HG03439 (cell line): ENCODE results near the gene COL9A3.

Experiments used
- ATAC-seq: cut with Tn5 transposase; IDR thresholded peaks from one replicate; pipeline ENCODE4 v1.9.1; 2021; ENCODE audit warnings: mild to moderate bottlenecking, moderate library complexity; ENCODE audit not compliant: unreplicated experiment

COL9A3 gene

DNA sequence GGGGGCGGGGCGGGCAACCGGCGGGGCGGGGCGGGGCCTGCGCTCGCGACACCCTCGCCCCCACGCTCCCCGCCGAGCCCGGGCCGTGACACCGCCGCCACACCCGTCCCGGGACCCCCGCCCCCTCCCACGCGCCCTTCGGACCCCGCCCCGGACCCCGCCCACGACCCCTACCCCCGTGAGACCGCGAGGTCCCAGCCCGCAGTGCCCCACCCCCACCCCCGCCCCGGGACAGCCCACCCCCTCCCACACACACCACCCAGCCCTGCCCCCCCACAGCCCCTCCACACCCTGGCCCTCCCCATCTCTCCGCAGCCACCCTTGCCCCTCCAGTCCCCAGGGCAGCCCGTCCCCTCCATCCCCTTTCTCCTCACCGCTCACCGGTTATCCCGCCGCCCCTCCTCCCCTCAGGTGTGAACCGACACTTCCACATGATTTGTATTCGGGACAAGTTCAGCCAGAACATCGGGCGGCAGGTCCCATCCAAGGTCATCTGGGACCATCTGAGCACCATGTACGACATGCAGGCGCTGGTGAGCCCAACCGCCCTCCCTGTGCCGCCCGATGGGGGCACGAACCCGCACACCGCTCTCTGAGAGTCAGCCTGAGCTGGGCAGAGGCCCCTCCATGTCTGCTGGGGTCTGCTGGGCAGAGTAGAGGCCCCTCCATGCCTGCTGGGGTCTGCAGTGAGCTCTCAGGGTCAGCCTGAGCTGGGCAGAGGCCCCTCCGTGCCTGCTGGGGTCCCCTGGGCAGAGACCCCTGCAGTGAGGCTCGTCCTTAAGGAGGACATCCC is 20.0 kb upstream of the COL9A3 start:
- ATAC-seq = no peak

DNA sequence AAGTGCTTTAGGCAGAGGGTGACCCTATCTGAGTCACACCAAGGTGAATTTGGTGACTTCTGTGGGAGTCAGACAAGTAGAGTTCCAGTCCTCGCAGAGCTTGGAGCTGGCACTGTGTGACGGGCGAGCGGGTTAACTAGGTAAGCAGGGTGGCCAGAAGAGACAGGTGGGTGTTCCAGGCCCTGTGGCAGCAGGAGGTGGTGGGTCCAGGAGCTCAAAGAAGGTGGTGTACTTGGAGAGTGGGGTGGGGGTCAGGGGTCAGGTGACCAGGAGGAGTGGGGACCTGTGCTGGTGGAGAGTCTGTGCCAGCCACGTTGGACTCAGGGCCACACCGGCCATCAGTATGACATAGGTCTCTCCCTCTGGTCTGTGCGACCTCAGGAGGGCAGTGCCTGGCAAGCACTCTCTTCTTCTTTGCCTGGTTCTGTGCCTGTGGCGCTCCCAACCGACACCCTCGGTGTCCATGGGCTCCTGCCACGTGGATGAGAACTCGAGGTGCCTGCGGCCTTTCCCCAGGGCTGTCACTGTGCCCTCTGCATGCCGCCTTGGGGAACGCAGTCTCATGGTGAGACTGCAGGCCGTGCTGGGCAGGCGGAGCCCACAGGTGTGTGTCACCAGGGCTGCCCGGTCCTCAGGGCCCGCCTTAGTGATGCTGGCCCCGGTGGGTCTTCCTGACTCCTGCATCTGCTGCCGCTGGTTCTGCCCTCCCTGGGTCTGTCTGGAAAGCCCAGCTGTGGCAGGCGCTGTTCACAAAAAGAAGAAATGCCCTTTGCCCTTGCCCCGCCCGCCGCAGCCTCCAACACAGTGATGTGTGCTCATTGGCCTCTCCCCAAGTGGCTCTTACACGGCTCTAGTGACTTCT is 18.9 kb upstream of the COL9A3 start:
- ATAC-seq = no peak

DNA sequence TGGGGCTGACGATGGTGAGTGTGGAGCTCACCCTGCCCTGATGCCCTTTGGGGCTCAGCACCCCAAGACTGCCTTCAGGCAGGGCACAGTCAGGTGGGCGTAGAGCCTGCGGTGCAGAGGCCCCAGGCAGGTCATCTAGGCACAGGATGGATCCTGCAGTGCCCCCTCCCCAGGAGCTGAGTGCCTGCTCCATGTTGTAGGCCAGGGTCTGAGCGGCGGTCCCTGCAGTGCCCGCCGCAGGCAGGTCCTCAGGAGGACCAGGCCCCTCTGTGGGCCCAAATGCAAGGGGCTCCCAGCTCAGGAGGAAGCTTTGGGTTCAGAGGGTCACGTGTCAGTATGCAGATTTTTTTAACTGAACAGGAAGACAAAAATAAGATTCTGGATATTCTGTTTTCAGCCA is 17.8 kb upstream of the COL9A3 start:
- no peak for ATAC-seq

DNA sequence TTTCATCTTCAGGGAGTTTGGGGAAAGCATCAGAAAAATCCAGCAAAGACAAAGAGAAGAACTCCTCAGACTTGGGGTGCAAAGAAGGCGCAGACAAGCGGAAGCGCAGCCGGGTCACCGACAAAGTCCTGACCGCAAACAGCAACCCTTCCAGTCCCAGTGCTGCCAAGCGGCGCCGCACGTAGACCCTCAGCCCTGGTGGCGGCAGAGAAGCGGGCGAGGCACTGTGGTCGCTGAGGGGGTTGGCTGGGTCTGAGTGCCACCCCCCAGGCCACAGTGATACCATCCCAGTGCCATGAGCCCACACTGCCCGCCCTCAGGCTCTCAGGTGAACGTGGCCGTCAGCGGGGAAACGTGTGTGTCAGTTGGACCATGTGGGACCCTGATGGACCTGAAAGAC is 17.4 kb upstream of the COL9A3 start:
- ATAC-seq = no peak

DNA sequence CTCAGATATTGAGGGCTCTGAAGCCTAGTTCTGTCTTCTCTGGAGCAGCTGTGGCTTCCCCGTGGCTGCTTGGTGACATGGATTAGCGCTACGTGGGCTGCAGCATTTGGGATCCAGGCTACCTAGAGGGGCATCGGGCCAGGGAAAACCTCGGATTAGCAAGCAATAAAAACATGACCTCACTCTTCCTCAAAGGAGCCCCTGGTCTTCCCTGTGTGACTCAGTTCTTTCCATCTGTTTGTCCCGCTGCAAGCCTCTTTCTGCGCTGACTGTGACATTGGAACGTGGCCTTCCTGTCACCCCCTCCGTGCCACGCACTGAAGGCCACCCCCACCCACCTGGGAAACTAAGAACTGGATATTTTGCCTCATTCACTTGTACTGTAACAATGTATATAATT is 17.0 kb upstream of the COL9A3 start:
- no peak for ATAC-seq

DNA sequence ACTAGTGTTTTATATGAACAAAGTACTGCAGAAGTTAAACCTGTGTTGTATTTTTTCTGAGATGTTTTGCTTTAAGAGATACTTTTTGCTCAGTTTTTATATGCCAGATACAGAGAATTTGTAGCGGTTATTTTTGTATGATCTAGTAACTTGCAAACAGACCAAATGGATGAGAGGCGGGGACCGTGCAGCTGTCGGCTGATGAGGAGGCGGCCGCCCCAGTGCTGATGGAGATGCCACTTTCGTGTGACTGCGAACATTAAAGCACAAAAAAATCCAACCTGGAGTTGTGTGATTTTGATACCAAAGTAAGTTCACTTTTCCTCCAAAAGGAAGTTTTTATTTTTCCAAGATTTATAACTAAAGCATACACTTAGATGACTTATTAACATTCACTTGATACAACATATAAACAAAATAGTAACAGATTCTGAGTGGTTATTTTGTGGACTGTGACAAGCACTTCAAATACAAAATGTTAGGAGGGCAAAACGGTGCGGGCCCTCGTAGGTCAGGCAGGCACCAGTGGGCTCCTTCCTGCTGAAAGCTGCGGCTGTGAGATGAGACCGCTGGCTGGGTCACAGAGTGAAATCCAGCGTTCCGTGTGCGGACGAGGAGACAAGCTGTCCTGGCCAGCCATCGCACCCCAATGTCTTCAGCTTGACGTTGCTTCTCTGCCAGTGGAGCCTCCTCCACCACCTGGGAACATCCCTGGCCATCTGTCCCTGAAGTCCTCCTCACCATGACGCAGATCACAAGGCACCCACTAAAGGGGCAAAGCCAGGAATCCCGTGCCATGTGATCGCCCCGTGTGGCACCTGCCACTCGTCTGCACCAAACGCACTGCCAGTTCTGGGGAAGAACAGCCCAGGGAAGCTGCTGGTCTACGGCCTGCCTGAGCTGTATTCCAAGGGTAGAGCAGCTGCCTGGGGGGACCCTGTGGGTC is 16.3 kb upstream of the COL9A3 start:
- no peak for ATAC-seq

DNA sequence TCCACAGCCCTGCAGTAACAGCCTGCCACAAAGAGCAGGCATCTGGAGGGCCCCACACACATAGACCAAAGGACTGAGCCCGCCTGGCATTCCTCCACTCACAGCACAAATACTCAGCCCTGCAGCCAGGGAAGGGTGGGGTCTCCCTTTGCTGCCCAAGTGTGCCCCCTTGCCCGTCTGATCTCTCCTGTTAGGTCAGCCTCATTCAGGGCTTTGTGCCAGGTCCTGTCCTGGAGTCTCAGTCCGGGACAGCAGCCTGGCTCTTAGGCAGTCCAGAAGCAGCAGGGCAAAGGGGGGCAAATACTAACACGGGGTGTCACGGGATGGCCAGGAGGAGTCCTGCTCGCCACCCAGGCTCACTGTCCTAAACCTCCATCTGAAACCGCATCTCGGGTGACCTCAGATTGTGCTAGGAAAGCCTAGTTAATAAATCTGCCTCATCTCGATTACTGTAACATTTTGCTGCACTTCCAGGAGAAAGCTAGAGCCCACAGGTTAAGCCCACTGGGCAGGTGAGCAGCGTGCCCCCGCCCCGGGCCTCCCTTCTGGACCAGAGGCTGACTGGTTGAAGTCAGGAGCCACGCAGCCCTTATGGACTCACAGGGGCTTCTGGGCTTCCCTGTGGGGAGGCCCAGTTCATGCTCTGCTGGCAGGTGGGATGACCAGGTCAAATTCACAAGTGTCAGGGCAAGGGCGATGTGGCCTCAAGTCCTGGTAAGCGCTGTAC is 15.4 kb upstream of the COL9A3 start:
- ATAC-seq = no peak

DNA sequence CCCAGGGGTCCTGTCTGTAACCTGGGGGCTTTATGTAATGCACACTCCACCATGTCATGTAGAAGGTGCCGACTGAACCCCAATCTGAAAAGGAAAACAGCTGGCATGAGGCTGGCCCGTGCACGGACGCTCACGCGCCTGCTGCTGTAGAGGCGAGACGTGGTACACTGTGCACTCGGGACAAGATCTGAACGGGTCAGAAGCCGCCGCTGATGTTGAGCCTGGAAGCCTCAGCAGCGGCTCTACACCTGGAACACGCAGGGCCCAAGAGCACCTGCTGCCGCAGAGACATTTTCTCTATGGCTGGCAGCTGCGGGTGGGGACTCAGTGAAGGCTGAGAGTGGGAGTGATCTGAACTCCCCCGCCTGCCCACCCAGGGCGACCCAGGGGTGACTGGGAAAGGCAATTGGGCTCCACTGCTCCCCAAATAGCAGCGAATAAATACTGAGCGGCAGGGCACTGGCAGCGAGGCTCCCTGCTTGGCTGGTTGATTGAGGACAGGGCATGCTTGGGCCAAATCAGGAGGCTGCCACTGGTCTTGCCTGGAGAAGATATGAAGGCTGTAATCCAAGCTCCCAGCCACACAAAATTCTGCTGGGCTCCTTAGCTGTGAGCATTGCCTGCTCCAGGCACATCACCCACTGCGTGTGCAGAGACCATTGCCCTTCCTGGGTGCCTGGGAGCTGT is 14.7 kb upstream of the COL9A3 start:
- ATAC-seq = no peak

DNA sequence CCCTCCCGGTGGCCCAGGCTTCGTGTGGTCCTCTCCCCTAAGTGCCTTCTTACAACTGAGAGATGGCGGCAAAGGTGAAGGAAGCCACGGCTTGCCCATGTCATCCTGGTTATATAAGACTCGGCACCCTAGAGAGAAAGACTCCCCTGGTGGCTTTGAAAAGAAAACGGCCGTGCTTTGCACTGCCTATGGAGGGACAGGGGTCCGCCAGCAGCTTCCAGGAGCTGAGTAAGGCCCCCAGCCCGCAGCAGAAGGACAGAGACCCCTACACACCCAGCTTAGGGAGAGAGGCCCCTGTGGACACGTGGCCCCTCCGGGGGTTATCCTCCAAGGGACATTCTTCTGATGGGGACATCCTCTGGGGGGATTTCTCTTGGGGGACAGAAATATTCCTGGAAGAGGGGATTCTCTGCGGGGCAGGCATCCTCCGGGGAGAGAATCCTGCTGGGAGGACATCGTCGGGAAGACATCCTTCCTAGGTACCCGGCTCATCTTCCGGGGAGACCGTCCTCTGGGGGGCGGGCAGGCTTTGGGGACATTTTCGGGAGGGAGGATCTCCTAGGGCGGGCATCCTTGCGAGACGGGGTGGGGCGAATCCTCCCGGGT is 12.7 kb upstream of the COL9A3 start:
- ATAC-seq = no peak

DNA sequence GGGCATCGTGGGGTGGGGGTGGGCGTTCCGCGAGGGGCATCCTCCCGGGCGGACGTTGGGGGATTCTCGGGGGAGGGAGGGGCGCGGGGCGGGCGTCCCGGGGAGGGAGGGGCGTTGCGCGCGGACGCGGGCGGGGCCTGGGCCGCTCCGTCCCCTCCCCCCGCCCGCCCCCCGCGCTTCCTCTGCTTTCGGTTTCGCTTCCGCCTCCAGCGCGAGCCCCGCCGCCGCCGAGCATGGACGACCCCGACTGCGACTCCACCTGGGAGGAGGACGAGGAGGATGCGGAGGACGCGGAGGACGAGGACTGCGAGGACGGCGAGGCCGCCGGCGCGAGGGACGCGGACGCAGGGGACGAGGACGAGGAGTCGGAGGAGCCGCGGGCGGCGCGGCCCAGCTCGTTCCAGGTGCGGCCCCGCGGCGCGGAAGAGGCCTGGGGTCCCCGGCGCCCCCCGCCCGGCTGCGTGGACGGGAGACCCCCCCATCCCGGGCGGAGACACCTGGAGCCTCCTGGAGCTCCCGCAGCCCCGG is 12.2 kb upstream of the COL9A3 start, which contains the start of gene OGFR:
Gene OGFR, plus strand, starts transcription at position 209 of the 528 bp plus-strand sequence. Its CDS starts 25 bp downstream, at position 234.
- no peak for ATAC-seq

DNA sequence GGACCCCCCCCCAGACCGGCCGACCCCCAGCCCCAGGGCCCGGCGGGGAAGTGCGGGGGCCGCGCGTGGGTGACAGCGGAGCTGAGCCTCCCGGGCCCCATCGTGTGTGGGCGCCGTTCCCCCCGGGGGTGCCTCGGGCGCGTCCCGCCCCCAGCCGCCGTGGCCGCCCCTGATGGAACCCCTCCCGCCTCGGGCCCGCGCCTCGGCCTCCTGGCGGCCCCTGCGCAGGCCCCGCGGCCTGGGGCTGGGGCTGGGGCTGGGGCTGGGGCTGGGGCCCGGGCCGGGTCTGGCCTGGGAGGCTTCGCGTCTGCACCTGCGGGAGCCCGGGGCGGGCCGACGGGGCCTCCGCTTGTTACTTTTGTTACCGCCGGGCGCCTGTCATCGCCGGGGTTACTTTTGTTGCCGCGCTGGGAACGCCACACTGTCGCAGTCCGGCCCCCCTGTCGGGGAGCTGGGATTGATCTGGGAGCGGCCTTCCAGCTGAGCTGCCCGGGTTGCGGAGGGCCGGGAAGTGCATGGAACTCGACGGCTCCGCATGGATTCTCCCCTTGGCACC is 11.6 kb upstream of the COL9A3 start:
- ATAC-seq = no peak

DNA sequence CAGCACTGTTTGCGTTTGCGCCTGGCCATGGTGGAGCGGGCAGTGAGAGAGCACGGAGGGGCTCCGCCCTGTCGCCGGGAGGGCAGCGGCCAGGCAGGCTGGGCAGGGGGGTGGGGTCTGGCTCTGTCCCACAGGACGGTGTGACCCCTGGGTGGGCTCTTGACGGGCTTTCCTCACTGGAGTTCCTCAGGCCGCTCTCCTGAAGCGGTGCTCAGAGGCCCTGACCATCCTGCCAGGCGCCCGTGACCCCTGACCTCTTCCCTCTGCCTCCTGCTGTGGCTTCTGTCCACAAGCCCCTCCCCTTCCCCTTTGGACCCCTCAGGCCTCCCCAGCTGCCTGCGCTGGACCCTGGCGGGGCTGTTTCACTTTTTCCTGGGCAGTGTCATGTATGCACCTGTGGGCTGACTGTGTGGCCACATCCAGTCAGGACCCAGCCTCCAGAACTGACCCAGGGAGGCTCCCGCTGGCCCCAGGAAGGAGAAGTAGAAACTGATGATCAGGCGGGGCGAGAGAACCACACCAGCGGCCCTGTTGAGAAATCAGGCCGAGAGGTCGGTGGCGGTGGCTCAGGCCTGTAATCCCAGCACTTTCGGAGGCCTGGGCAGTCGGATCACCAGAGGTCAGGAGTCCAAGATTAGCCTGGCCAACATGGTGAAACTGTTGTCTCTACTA is 11.0 kb upstream of the COL9A3 start:
- ATAC-seq = no peak

DNA sequence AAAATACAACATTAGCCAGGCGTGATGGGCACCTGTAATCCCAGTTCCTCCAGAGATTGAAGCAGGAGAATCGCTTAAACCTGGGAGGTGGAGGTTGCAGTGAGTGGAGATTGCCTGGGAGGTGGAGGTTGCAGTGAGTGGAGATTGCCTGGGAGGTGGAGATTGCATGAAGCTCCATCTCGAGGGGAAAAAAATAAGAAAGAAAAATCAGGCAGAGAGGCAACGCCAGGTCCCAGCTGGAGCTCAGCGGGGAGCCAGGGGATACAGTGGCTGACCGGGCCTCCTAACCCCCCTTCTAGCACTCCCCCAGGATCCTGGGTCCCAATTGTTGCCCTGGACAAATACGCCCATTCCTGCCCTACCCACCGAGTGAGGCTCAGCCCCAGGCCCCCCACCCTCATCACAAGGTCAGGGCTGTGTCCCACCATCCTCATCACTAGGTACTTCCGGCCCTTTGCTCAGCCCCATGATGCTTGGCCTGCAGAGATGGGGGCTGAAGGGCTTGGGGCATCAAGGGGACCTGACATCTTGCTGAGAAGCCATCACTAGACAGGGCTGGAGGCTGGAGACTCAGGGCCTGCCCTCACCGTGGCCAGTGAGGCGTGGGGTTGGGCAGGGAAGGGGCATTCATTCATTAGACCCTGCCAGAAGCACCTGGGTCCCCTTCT is 10.3 kb upstream of the COL9A3 start:
- no peak for ATAC-seq

DNA sequence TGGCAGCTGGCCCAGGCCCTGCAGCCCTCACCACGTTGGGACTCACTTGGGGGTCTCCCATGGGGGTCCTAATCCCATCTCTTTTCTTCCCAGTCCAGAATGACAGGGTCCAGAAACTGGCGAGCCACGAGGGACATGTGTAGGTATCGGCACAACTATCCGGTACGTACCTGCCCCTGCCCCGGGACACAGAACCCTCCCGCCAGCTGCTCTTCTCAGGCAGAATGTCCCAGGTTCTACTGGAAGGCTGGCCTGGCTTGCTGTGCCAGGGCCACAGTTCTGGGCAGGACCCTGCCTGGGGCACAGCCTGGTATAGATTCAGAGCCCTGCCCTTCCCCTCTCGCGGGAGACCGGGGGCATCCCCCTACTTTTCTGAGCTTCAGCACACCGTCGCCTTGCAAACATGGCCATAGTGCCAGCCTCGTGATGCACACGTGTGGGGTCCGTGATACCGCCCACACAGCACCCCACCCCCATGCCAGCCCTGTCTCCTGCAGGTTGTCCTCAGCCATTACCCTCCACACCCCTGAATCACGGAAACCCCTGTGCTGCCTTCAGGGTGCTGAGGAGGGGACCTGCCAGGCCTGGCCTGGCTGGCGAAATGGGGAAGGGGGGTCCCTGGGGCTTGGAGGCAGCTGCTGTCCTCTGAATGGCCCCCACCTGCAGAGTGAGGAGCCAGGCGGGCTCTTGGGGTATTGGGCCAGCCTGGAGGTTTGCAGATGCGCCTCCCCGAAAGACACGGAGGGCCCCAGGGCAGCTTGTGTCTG is 9.2 kb upstream of the COL9A3 start:
- ATAC-seq = no peak

DNA sequence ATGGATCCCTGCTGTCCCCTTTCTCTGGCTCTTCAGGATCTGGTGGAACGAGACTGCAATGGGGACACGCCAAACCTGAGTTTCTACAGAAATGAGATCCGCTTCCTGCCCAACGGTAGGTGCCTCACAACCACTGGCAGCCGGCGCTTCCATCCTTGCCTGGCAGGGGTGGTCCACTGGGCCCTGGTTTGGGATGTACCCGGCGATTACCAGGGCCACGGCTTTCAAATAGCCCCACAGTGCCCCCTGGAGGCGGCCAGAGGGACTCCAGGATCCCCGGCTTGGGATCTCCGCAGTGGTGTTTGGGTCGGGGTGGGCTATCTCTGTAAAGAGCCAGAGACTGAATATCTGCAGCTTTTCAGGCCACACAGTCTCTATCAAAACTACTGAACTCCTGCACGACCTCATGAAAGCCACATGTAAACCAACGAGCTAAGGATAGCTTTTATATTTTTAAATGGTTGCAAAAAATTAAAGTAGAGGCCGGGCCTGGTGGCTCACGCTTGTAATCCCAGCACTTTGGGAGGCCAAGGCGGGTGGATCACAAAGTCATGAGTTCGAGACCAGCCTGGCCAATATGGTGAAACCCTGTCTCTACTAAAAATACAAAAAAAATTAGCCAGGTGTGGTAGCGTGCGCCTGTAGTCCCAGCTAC is 8.5 kb upstream of the COL9A3 start:
- no peak for ATAC-seq
